ENCODE results near the gene CARS2.
"Not testable (repeated sequence)": the region's sequence is repeated elsewhere in the genome, so short reads cannot be mapped to it uniquely, and the experiment has no call there.

The CARS2 gene

DNA sequence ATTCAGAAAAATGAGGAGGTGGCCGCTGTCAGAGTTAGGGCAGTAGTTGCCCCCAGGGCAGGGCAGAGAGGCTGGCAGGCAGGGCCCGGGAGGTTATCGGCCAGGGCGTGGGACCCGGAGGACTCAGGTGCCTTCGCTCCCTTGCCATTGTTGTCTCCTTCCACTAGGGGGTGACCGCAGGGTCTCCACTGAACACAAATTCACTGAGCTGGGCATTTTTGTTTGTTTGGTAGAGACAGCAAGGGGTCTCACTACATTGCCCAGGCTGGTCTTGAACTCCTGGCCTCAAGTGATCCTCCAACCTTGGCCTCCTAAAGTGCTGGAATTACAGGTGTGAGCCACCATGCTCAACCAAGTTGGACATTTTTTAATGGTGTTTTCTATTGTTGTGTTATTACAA is 25.1 kb downstream of the CARS2 start:
- H3K27me3 ChIP-seq (ENCODE audit: insufficient read depth, low read length, poor library complexity) = no peaks in the 10 kb centered on the region
- H3K9me3 ChIP-seq (ENCODE audit: insufficient read depth, low read length, severe bottlenecking) = no peaks in the 10 kb centered on the region
- H3K4me2 ChIP-seq (ENCODE audit: insufficient read depth, low read length) = no peak overlapping the region
- no peak overlapping the region for H3K4me3 ChIP-seq (ENCODE audit: low read depth in 1 of 2, low read length in 2 of 2)
- peaks cover 2% of the 10 kb centered on the region; the same call in 1 of the 2 replicates for H4K20me1 ChIP-seq (ENCODE audit: insufficient read depth, low read length)
- no peak overlapping the region for H3K9ac ChIP-seq (ENCODE audit: low read depth, low read length)
- no peak overlapping the region for H3K27ac ChIP-seq (ENCODE audit: low read length)
- peaks cover 88% of the 10 kb centered on the region for H3K36me3 ChIP-seq (ENCODE audit: insufficient read depth, low read length)
- H3K79me2 ChIP-seq (ENCODE audit: insufficient read depth, low read length) = no peaks in the 10 kb centered on the region; the same call in 1 of the 2 replicates
- DNase-seq (peak; percentile 21), ATAC-seq (ENCODE audit: insufficient read depth, low read depth) (peak; percentile 67)
- TF ChIP-seq EZH2 (IDR thresholded peaks at IDR 0.05; ENCODE audit: borderline replicate concordance, low read depth, low read length, severe bottlenecking) = no peak
- TF ChIP-seq CTCF (IDR thresholded peaks at IDR 0.05; ENCODE audit: borderline replicate concordance, extremely low read depth, low read length, poor library complexity, severe bottlenecking) = peak; percentile 48
- H3K4me1 ChIP-seq (ENCODE audit: insufficient read depth, low read length) = no peaks in the 10 kb centered on the region
- no peak overlapping the region for H2AFZ ChIP-seq (ENCODE audit: low read depth, low read length)

GRCh38 chr13:110677731-110678545 is 28.0 kb downstream of the CARS2 start:
- Histone ChIP-seq H4K20me1 (ENCODE audit: insufficient read depth, low read length) (peaks cover 2% of the 10 kb centered on the region; the same call in 1 of the 2 replicates), H3K4me2 (ENCODE audit: insufficient read depth, low read length) (no peak overlapping the region), H3K79me2 (ENCODE audit: insufficient read depth, low read length) (no peaks in the 10 kb centered on the region; the same call in 1 of the 2 replicates), H3K4me3 (ENCODE audit: low read depth in 1 of 2, low read length in 2 of 2) (no peak overlapping the region), H3K27ac (ENCODE audit: low read length) (no peak overlapping the region), H3K9ac (ENCODE audit: low read depth, low read length) (no peak overlapping the region), H3K9me3 (ENCODE audit: insufficient read depth, low read length, severe bottlenecking) (no peaks in the 10 kb centered on the region), H3K27me3 (ENCODE audit: insufficient read depth, low read length, poor library complexity) (no peaks in the 10 kb centered on the region), H3K36me3 (ENCODE audit: insufficient read depth, low read length) (peaks cover 66% of the 10 kb centered on the region), H2AFZ (ENCODE audit: low read depth, low read length) (no peak overlapping the region), H3K4me1 (ENCODE audit: insufficient read depth, low read length) (no peaks in the 10 kb centered on the region)
- TF ChIP-seq CTCF (IDR thresholded peaks at IDR 0.05; ENCODE audit: borderline replicate concordance, extremely low read depth, low read length, poor library complexity, severe bottlenecking) (no peak), EZH2 (IDR thresholded peaks at IDR 0.05; ENCODE audit: borderline replicate concordance, low read depth, low read length, severe bottlenecking) (no peak)
- no peak for DNase-seq
- ATAC-seq (ENCODE audit: insufficient read depth, low read depth) = no peak

GRCh38 chr13:110676595-110677587 is 29.0 kb downstream of the CARS2 start:
- Histone ChIP-seq H3K4me1 (ENCODE audit: insufficient read depth, low read length) (no peaks in the 10 kb centered on the region), H3K9ac (ENCODE audit: low read depth, low read length) (no peak overlapping the region), H3K27me3 (ENCODE audit: insufficient read depth, low read length, poor library complexity) (no peaks in the 10 kb centered on the region), H3K27ac (ENCODE audit: low read length) (no peak overlapping the region), H2AFZ (ENCODE audit: low read depth, low read length) (no peak overlapping the region), H3K9me3 (ENCODE audit: insufficient read depth, low read length, severe bottlenecking) (no peaks in the 10 kb centered on the region), H3K4me2 (ENCODE audit: insufficient read depth, low read length) (no peak overlapping the region), H3K36me3 (ENCODE audit: insufficient read depth, low read length) (peaks cover 55% of the 10 kb centered on the region), H3K79me2 (ENCODE audit: insufficient read depth, low read length) (no peaks in the 10 kb centered on the region; the same call in 1 of the 2 replicates), H3K4me3 (ENCODE audit: low read depth in 1 of 2, low read length in 2 of 2) (no peak overlapping the region), H4K20me1 (ENCODE audit: insufficient read depth, low read length) (peaks cover 2% of the 10 kb centered on the region; the same call in 1 of the 2 replicates)
- DNase-seq = no peak
- TF ChIP-seq CTCF (IDR thresholded peaks at IDR 0.05; ENCODE audit: borderline replicate concordance, extremely low read depth, low read length, poor library complexity, severe bottlenecking) (no peak), EZH2 (IDR thresholded peaks at IDR 0.05; ENCODE audit: borderline replicate concordance, low read depth, low read length, severe bottlenecking) (no peak)
- ATAC-seq (ENCODE audit: insufficient read depth, low read depth) = no peak; the same call in 2 of the 3 replicates

GRCh38 chr13:110669814-110670213 is 36.1 kb downstream of the CARS2 start:
- not testable (repeated sequence) for H3K4me1 ChIP-seq (ENCODE audit: insufficient read depth, low read length); H3K27me3 ChIP-seq (ENCODE audit: insufficient read depth, low read length, poor library complexity); H3K4me2 ChIP-seq (ENCODE audit: insufficient read depth, low read length); H3K79me2 ChIP-seq (ENCODE audit: insufficient read depth, low read length); H3K27ac ChIP-seq (ENCODE audit: low read length); H3K4me3 ChIP-seq (ENCODE audit: low read depth in 1 of 2, low read length in 2 of 2); DNase-seq; H3K9me3 ChIP-seq (ENCODE audit: insufficient read depth, low read length, severe bottlenecking); H4K20me1 ChIP-seq (ENCODE audit: insufficient read depth, low read length); ATAC-seq (ENCODE audit: insufficient read depth, low read depth); H2AFZ ChIP-seq (ENCODE audit: low read depth, low read length); H3K9ac ChIP-seq (ENCODE audit: low read depth, low read length)
- peaks cover 52% of the 10 kb centered on the region for H3K36me3 ChIP-seq (ENCODE audit: insufficient read depth, low read length)

Measured in DND-41 (cell line).